GM18499 (cell line): ENCODE results near the gene SLC35G6.
"Not testable (repeated sequence)": the region's sequence is repeated elsewhere in the genome, so short reads cannot be mapped to it uniquely, and the experiment has no call there.

ENCODE experiments used
- ATAC-seq: cut with Tn5 transposase; IDR thresholded peaks from one replicate; pipeline ENCODE4 v1.9.1; 2021; ENCODE audit warnings: moderate number of reproducible peaks; ENCODE audit not compliant: insufficient read depth, unreplicated experiment

Gene SLC35G6

DNA sequence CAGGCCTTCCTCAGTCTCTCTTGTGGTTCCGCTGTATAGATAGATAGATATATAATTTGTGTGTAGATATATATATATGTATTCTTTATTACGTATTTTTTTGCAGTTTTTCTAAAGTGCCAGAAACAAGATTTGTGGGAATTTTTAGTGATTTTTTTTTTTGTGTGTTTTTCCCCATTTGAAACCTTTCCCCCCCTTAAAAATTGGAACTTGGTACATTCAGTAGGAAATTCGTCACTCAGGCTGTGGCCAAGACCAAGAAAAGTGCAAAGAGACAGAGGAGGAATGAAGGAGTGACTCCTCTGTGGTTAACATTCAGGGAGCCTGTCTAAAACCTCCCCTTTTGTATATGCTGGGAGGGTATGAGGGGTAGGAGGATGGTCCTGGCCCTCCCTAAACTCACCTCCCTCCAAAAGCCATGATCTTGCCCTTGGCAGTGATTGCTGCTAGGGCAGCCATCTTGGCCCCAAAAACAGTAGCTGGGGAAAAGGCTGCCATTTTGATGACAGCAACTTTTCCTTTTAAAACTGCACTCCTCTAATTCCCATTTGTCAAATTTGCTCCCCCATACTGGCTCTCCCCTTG lies 21.2 kb upstream of the SLC35G6 start:
- no peak for ATAC-seq

DNA sequence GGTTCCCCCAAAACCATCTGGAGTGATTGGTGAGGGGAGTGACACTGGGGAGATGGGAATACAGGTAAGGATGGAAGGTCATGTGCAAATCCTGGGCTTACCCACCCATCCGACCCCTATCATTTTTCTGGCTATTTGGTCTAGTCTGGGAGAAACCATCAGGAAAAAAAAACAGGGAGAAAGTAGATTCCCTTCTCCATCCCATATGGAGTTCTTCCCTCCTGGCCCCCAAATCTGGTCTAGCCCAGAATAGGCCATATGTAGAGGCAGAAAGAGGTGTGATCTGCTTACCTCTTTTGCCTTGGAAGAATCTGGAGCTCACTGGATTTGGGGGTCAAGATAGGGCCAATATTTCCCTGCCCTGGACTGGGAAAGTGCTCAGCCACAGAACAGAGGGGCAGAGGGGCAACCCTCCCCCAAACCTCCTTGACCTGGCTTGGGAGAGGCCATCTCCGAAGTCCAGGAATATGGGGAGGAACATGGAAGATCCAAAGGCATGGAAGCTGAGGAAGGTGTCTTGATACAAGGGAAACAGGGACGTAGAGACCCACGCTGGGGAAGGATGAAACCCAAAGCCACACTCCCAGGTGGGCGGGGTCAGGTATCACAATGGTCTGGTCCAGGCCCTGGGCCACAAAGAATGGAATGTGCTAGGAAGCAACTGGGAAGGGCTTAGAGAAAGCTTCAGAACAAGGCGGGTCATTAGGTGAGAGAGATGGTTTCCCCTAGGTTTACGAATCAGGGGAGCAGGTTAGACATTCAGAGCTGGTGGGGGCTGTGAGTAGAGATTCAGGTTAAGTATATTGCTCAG lies 20.2 kb upstream of the SLC35G6 start:
- ATAC-seq = no peak

DNA sequence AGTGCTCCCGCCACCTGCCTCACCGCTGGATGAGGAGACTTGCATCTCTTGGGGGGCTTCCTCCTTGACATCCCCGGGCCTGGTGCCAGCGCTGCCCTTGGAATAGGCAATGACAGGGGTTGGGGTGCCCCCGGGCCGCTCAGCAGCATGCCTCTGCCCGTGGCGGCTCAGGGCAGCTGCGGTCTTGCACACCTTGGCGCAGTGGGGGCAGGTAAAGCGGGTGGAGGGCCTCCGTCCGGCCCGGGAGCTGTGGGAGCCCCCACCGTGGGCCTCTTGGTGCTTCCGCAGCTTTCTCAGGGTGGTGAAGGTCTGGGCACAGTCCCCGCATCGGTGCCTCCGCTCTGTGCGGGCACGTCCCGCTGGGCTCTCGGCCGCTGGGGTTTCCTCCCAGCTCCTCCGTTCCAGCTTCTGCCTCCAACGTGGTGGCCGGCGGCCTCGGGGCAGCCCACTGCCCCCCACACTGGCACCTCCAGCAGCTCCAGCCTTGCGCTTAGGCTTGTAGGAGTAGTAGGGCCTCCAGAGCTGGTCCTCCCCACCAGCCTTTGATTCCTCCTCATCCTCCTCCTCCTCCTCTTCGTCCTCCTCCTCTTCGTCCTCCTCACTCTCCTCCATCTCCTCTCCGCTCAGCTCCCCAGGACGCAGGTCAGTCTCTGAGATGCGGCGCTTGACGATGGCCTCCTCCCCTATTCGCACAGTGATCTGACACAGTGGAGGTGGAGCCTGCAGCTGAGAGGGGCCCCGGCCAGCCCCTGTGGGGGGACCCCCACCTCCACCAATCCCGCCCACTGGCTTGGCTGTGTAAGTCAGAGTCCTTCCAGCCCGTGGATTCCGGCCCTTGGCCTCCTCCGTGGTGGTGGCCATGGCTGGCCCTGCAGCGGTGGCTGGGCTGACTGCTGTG lies 18.5 kb upstream of the SLC35G6 start:
- ATAC-seq = no peak

DNA sequence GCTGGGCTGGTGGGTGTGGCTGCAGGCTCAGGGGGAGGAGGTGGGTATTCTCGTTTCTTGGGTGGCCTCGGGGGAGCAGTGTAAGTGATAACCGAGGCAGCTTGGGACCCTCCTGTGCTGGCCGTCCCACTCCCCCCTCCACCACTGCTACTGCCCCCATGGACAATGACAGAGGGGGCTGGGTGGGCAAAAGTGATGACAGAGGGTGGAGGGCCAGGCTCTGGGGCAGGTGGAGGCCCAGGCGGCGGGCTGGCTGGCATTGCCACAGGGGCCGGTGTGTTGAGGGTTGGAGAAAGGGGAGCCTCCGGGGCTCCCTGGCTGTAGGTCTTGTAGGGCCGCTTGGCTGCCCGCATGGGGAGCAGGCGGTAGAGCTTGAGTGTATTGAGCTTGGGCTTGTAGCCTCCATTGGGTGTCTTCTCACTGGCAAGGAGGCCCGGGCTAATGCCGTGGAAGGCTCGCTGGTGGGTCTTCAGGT lies 17.8 kb upstream of the SLC35G6 start:
- ATAC-seq = no peak

DNA sequence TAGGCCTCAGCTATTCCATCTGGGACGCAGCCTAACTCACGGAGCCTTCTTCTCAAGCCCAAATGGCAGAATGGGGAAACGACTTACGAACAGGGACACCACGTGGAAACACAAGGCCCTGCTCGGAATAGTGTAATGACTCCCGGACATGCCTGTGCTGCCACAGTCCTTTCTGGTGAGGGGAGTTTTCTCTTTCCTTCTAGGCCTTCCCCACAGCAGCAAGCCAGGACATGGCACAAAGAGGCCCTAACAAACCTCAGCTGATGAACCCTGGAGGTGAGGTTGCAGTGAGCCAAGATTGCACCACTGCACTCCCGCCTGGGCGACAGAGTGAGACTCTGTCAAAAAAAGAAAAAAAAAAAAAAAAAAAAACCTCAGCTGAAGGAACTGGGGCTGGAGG lies 17.2 kb upstream of the SLC35G6 start:
- no peak for ATAC-seq

DNA sequence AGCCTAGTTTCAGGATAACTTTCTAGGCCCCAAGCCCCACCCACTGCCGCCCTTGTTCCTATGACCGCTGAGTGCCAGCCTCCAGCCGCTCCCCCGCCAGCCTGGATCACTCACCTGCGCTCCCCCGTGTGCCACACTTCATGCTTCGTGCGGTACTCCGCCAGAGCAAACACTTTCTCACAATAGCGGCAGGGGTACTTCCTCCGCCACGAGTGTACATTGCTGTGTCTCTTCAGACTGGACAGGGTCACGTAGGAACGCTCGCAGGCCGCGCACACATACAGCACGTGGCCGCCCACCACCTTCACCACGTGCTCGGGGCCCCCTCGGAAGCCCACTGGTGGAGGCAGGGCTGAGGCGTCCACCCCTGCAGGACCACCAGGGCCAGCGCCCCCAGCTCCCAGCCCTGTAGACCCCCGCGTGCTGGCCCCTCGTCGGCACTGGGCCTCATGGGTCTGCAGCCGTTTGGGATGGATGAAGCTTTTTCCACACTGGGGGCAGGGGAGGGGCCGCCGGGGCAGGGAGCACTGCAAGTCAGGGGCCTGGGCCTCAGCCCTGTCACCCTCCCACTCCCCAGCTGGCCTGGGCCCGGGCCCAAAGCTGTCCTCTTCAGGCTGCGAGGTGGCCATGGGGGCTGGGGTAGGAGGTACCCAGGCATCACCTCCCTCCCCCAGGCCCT lies 15.5 kb upstream of the SLC35G6 start:
- ATAC-seq = no peak

DNA sequence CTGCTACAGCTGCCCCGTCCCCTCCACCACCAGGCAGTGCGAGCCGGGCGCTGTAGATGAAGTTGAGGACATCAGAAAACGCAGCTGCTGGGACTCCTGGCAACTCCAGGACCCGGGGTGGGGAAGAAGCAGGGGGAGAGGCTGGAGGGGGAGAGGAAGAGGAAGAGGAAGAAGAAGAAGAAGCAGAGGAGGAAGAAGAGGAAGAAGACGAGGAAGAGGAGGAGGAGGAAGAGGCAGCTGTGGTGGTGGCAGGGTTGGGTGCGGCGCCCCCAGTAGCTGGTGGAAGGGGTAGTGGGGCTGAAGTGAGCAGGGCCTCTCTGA lies 15.0 kb upstream of the SLC35G6 start:
- ATAC-seq = no peak

DNA sequence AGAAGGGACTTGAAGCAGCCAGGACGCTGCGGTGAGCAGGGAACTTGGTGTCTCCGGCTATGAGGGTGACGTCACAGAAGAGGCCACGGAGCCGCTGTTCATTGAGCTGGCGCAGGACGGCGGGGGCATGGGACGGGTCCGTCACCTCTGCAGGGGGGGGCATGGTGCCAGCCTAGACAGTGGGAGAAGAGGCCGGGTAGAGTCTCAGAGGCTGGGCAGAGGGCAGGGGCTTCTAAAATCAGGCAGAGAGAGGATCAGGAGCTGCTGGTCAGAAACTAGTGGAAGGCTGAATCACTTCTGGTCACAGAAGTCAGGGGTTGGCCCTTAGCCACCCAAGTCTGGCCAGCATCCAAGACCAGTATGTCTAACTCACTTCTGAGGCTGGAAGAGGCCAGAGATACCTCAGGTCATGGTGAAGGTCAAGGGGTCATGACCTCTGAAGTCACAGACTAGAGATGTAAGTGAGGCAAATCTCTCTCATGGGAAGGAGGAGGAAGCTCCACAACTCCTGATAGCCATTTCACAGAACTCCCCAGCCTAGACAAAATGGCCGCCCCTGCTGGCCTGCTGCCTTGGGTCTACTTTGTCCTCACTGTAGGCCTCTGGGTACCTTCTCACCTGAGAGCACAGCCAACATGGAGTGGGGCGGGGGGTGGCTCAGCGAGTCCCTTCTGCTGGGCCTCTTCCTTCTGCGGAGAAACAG lies 14.5 kb upstream of the SLC35G6 start:
- no peak for ATAC-seq

DNA sequence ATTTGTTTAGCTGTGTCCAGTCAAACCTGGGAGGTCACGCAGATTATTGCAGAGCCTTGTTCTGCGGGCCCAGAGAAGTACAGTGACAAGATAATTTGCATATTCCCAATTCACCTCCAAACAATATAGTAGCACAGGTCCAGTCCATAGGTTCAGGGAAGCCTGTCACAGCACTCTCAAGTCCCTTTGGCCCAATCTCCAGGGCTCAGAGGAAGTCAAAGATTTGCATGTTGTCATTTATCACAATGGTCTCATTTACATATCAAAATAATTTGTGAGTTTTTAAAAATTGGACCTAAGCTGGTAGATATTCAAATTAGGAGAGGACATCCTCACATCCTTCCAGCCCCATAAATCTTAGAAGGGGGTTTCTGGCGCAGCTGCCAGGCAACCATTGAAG lies 13.7 kb upstream of the SLC35G6 start:
- ATAC-seq = no peak

DNA sequence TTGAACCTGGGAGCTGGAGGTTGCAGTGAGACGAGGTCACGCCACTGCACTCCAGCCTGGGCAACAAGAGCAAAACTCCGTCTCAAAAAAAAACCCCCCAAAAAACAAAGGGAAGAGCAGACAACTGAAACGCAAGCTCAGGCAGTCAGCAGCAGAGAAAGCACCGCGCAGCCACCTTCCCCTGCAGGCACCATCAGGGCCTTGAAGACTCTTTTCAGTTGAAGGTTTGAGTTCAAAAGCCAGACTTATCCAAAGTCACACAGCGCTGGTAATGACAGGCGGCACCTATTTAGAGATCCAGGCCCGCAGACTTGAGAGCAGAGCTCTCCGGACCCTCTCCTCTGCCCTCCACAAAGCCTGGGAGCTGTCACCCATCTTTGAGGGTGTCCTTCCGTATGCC lies 13.0 kb upstream of the SLC35G6 start:
- no peak for ATAC-seq

DNA sequence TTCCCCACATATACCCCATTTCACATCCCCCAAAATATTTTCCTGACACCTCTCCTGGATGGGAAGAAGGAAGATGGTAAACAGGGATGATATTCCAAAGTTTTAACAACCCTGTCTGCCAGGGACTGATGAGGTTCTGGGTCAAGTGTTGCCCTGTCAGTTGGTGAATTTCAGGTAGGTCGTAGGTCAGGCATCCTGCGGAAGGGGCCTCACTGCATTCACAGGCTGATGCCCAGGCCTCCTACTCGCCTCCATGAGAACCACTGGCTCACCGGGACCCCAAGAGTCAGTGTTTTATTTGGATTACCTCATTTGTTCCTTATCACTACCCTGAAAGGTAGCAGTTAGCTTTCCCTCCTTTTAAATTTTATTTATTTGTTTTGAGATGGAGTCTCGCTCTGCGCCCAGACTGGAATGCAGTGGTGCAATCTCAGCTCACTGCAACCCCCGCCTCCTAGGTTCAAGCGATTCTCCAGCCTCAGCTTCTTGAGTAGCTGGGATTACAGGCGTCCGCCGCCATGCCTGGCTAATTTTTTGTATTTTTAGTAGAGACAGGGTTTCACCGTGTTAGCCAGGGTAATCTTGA lies 12.3 kb upstream of the SLC35G6 start:
- ATAC-seq = no peak

DNA sequence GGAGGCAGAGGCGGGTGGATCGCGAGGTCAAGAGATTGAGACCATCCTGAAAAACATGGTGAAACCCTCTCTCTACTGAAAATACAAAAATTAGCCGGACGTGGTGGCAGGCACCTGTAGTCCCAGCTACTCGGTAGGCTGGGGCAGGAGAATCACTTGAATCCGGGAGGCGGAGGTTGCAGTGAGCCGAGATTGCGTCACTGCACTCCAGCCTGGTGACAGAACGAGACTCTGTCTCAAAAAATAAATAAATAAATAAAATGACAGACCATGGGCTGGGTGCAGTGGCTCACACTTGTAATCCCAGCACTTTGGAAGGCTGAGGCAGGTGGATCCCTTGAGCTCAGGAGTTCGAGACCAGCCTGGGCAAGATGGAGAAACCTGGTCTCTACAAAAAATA lies 11.4 kb upstream of the SLC35G6 start:
- not testable (repeated sequence) for ATAC-seq

DNA sequence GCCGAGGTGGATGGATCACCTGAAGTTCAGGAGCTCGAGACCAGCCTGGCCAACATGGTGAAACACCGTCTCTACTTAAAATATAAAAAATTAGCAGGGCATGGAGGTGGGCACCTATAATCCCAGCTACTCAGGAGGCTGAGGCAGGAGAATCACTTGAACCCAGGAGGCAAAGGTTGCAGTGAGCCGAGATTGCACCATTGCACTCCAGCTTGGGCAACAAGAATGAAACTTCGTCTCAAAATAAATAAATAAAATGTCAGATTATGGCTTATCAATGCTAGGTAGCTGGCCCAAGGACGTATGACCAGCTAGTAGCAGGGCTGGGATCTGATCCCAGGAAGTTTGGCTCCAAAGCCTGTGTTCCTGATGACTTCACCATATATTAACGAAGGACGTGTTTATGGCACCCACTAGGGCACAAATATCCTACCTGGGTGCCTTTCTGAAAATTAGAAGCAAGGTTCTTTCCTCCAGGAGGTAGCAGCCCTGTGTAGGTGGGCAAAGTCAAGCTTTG lies 10.7 kb upstream of the SLC35G6 start:
- not testable (repeated sequence) for ATAC-seq

DNA sequence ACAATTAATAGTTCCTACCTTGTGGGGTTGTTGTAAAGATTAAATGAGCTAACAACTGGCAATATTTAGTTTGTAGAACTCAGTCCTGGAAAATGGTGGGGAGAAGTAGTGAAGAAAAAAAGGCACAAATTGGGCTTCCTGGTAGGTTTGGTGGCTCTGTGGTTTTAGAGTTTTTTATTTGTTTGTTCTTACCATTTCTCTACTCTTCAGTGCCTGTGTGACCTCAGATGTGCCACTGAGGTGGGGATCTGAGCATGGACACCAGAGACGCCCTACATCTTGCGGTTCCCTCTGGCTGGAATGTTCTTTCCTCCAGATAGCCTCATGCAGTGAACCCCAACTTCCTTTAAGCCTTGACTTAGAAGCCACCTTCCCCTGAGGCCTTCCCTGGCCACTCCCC lies 9.5 kb upstream of the SLC35G6 start:
- no peak for ATAC-seq

DNA sequence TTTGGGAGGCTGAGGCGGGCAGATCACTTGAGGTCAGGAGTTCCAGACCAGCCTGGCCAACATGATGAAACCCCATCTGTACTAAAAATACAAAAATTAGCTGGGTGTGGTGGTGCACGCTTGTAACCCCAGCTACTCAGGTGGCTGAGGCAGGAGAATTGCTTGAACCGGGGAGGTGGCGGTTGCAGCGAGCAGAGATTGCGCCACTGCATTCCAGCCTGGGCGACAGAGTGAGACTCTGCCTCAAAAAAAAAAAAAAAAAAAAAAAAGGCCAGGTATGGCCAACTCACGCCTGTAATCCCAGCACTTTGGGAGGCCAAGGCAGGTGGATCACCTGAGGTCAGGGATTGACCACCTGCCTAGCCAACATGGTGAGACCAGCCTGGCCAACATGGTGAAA lies 6.5 kb upstream of the SLC35G6 start:
- not testable (repeated sequence) for ATAC-seq

DNA sequence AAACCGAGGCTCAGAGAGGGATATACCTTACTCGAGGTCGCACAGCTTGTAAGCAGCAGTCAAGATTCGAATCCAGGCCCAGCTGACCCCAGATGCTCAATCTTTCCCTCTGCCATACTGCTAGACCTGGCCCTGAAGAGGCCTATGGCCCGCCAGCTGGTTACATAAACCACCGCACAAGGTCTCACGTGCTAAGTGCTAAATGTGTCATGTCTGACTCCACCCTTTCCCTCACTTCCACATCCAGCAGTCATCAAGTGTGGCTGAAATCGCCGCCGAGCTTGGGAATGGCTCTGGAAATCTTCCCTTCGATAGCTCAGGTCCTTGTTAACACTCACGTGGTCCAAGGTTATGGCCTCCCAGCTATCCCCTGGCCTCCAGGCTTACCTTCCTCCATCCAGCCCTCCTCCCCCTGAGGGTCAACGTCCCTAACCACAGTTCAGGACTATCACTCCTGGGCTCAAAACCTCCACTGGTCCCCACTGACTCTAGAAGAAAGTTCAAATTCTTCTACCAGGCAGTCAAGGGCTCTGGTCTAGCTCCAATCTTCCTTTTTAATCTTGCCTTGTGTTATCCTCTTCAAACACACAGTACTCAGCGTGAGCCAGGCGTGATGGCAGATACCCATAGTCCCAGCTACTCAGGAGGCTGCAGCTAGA lies 5.4 kb upstream of the SLC35G6 start:
- no peak for ATAC-seq

DNA sequence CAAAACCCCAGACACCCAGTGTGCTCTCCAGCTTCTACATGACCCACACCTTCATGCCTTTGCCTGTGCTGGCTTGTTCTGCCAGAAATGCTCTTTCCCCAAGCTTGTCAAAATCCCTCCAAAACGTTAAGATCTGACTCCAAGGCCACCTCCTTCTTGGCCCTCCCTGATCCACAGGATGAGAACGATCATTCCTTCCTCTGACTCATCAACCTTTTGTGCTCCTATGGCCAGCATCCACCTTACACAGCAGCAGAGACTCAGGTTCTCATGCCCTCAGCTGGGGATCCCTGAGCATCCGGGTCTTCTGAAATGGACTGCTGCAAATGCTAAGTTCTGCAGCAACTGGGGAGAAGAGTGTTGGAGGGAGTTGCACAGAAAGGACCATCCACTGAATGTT lies 4.8 kb upstream of the SLC35G6 start:
- ATAC-seq = no peak

DNA sequence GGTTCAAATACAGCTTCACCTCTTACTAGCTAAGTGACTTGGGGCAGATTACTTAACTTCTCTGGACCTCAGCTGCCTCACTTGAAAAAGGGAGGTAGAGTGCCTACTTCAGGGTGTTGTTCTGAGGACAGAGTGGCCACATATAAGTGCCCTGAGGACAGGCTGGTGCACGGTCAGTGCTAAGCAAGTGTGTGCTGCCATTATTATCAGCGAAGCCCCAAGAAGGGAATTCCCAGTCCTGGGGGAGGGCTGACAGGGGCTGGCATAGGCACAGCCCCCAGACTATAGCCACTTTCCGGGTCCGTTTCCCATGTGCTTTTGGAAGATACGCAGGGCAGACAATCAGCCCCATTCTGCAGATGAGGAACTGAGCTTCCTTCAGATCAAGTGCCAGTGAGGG lies 4.3 kb upstream of the SLC35G6 start:
- ATAC-seq = no peak
